ENCODE data around the gene REXO4.

DNA sequence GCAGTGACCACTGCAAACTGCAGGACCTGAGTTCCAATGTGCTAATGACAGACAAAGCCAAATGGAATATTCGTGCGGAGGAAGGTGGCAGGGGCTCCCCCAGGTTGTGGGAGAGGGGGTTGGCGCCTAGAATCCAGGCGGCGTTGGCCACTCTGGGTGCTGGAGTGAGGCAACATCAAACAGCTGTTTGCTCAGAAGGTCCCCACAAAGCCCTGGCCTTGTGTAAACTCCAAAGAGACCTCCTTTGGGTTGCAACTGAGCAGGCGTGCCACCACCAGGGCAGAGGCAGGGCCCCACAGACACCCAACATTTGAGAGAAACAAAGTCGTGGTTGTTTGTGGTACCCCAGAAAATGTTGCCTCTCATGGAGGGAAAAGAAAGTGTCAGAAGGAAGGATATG, 27.1 kb downstream of the REXO4 start:
- no peak for TF ChIP-seq POLR2A (IDR thresholded peaks at IDR 0.05)
- TF ChIP-seq, protein P1, sequence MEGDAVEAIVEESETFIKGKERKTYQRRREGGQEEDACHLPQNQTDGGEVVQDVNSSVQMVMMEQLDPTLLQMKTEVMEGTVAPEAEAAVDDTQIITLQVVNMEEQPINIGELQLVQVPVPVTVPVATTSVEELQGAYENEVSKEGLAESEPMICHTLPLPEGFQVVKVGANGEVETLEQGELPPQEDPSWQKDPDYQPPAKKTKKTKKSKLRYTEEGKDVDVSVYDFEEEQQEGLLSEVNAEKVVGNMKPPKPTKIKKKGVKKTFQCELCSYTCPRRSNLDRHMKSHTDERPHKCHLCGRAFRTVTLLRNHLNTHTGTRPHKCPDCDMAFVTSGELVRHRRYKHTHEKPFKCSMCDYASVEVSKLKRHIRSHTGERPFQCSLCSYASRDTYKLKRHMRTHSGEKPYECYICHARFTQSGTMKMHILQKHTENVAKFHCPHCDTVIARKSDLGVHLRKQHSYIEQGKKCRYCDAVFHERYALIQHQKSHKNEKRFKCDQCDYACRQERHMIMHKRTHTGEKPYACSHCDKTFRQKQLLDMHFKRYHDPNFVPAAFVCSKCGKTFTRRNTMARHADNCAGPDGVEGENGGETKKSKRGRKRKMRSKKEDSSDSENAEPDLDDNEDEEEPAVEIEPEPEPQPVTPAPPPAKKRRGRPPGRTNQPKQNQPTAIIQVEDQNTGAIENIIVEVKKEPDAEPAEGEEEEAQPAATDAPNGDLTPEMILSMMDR (IDR thresholded peaks at IDR 0.05), result no peak

All from adrenal gland (tissue), 5 donors.